ENCODE data around the gene PTPDC1. TPM values are rescaled to one million over a fixed set of nuclear protein-coding genes. Genes with fewer than 3 reads are reported as not detected.

PTPDC1 gene
- polyA plus RNA-seq, 3 donors, result 0.32 to 1.5 (median 0.95) TPM

DNA sequence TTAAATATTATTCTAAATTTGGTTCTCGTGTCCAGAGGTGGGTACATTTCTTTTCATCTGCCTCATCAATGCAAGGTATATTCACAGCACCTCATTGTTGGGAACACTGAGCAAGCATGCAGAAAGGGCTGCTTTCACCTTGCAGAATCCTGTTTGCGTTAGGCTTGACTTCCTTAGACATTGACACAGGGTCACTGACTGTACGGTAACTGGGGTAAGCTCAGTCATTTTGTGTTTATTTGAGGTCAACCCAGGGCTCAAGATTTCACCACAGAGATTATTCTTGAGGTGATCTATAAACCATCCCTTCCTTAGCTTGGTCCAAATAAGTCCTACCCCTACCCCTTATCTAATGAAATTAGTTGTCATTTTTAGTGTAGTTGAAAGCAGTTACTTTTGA, 1.7 kb upstream of the PTPDC1 start:
- H3K9me3 Mint-ChIP-seq, result peaks cover 0 to 3% (median 0%) of the 10 kb centered on the region in 7 donors
- Histone ChIP-seq H3K27me3 (ENCODE audit: control insufficient read depth in 2 of 2, insufficient read depth in 2 of 2, low read length in 2 of 2) (no peaks in the 10 kb centered on the region), H3K4me3 (replicated peaks in 1 of 3; ENCODE audit: low read depth in 2 of 3, low read length in 3 of 3) (no peak overlapping the region), H3K36me3 (replicated peaks in 1 of 2; ENCODE audit: control insufficient read depth in 1 of 2, insufficient read depth in 2 of 2, low read length in 2 of 2) (no peaks in the 10 kb centered on the region), H3K9me3 (replicated peaks in 1 of 2; ENCODE audit: control insufficient read depth in 1 of 2, insufficient read depth in 1 of 2, low read length in 2 of 2) (no peaks in the 10 kb centered on the region), H3K27ac (ENCODE audit: low read depth in 1 of 2, low read length in 2 of 2) (no peak overlapping the region), H3K9ac (ENCODE audit: insufficient read depth, low read length, poor library complexity, severe bottlenecking) (no peak overlapping the region), H4K20me1 (ENCODE audit: insufficient read depth, low read length) (no peaks in the 10 kb centered on the region), H3K4me1 (ENCODE audit: control insufficient read depth in 1 of 2, insufficient read depth in 2 of 2, low read length in 2 of 2) (no peaks in the 10 kb centered on the region), H2AFZ (ENCODE audit: insufficient read depth, low read depth, low read length, poor library complexity, severe bottlenecking) (no peak overlapping the region), H3K4me2 (replicated peaks; ENCODE audit: extremely low read depth, low read length, poor library complexity, severe bottlenecking) (no peak overlapping the region), H3K79me2 (ENCODE audit: insufficient read depth, low read length) (no peaks in the 10 kb centered on the region)
- TF ChIP-seq CTCF (IDR thresholded peaks at IDR 0.05), result no peak
- peaks cover 0 to 2% (median 0%) of the 10 kb centered on the region in 3 donors for H3K27me3 Mint-ChIP-seq (ENCODE audit: low read depth in 3 of 3)
- no peak overlapping the region for H3K4me3 Mint-ChIP-seq
- H3K27ac Mint-ChIP-seq, result no peak overlapping the region
- intact Hi-C loops (cut with micrococcal nuclease), result no loop called here
- WGBS (ENCODE audit: insufficient coverage), result 94% methylated on average over 3 of the region's 3 CpGs
- DNase-seq, result no peak
- no peaks in the 10 kb centered on the region for H3K4me1 Mint-ChIP-seq
- H3K36me3 Mint-ChIP-seq, result peaks cover 2 to 5% of the 10 kb centered on the region in 2 donors

DNA sequence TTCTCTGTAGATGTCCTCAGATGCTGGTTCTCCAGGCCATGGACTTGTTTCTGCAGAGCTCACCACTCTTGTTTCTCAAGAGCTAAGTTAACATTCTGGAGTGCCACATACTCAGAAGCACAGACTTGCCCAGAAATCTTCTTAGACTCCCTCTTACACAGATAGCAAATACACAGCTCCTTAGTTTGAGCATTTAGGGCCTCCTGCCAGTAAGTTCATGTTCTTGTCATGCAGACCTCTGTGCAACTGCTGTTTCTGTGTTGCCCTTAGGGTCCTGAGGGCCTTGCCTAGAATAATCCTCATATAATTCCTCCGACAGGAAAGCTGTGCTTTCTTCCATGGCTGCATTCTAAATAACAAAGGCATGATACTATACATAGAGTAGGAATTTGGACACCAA, 1.3 kb upstream of the PTPDC1 start:
- Histone ChIP-seq H2AFZ (ENCODE audit: insufficient read depth, low read depth, low read length, poor library complexity, severe bottlenecking) (no peak overlapping the region), H3K9me3 (replicated peaks in 1 of 2; ENCODE audit: control insufficient read depth in 1 of 2, insufficient read depth in 1 of 2, low read length in 2 of 2) (no peaks in the 10 kb centered on the region), H3K79me2 (ENCODE audit: insufficient read depth, low read length) (no peaks in the 10 kb centered on the region), H3K4me3 (replicated peaks in 1 of 3; ENCODE audit: low read depth in 2 of 3, low read length in 3 of 3) (no peak overlapping the region), H3K27me3 (ENCODE audit: control insufficient read depth in 2 of 2, insufficient read depth in 2 of 2, low read length in 2 of 2) (no peaks in the 10 kb centered on the region), H4K20me1 (ENCODE audit: insufficient read depth, low read length) (no peaks in the 10 kb centered on the region), H3K36me3 (replicated peaks in 1 of 2; ENCODE audit: control insufficient read depth in 1 of 2, insufficient read depth in 2 of 2, low read length in 2 of 2) (no peaks in the 10 kb centered on the region), H3K9ac (ENCODE audit: insufficient read depth, low read length, poor library complexity, severe bottlenecking) (no peak overlapping the region), H3K4me1 (ENCODE audit: control insufficient read depth in 1 of 2, insufficient read depth in 2 of 2, low read length in 2 of 2) (no peaks in the 10 kb centered on the region), H3K4me2 (replicated peaks; ENCODE audit: extremely low read depth, low read length, poor library complexity, severe bottlenecking) (no peak overlapping the region), H3K27ac (ENCODE audit: low read depth in 1 of 2, low read length in 2 of 2) (no peak overlapping the region)
- Mint-ChIP-seq H3K27me3 (ENCODE audit: low read depth in 3 of 3) (peaks cover 0 to 2% (median 0%) of the 10 kb centered on the region in 3 donors), H3K27ac (no peak overlapping the region), H3K36me3 (peaks cover 2 to 5% of the 10 kb centered on the region in 2 donors), H3K4me3 (no peak overlapping the region), H3K4me1 (no peaks in the 10 kb centered on the region), H3K9me3 (peaks cover 0 to 3% (median 0%) of the 10 kb centered on the region in 7 donors)
- intact Hi-C loops (cut with micrococcal nuclease), result no loop called here
- TF ChIP-seq CTCF (IDR thresholded peaks at IDR 0.05), result no peak
- no CpG with 5 or more reads among the region's 1 CpG for WGBS (ENCODE audit: insufficient coverage)
- DNase-seq, result no peak
